ENCODE measurements around the gene SORBS1.

DNA sequence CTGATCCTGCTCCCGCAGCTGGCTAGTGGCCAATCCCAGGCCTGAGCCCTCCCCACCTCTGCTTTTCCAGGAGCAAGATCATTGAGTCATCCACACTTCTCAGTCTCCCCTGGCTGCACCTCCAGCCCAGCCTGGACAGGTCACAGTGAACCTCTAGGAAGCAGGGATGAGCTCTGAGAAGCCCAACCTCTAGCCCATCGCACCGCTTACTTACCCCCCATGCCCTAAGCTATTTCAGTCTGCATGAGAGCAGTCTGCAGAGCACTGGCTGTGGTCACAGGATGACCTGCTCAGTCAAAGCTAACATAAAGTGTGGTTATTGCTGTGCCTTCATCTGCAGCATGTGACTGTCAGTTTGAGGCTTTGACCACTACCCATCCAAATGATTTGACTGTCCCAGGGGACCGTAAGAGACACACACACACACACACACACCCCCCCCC is 129.2 kb downstream of the SORBS1 start:
- TF ChIP-seq POLR2A (IDR thresholded peaks at IDR 0.05), result no peak
- TF ChIP-seq, protein P1, sequence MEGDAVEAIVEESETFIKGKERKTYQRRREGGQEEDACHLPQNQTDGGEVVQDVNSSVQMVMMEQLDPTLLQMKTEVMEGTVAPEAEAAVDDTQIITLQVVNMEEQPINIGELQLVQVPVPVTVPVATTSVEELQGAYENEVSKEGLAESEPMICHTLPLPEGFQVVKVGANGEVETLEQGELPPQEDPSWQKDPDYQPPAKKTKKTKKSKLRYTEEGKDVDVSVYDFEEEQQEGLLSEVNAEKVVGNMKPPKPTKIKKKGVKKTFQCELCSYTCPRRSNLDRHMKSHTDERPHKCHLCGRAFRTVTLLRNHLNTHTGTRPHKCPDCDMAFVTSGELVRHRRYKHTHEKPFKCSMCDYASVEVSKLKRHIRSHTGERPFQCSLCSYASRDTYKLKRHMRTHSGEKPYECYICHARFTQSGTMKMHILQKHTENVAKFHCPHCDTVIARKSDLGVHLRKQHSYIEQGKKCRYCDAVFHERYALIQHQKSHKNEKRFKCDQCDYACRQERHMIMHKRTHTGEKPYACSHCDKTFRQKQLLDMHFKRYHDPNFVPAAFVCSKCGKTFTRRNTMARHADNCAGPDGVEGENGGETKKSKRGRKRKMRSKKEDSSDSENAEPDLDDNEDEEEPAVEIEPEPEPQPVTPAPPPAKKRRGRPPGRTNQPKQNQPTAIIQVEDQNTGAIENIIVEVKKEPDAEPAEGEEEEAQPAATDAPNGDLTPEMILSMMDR (IDR thresholded peaks at IDR 0.05), result no peak
